ENCODE results near the gene TMEM38B.
A peak's percentile ranks its signal among the peaks of the same experiment; 100 is the strongest.
"Not testable (repeated sequence)": the region's sequence is repeated elsewhere in the genome, so short reads cannot be mapped to it uniquely, and the experiment has no call there.

The TMEM38B gene

GRCh38 chr9:105716146-105716545, 21.8 kb downstream of the TMEM38B start:
- ATAC-seq (replicated peaks), result no peak
- no peaks in the 10 kb centered on the region for H3K27me3 Mint-ChIP-seq
- H3K4me3 Mint-ChIP-seq, result no peak overlapping the region
- peaks cover 5 to 7% of the 10 kb centered on the region in 2 donors for H3K36me3 Mint-ChIP-seq
- H3K9me3 Mint-ChIP-seq, result no peaks in the 10 kb centered on the region
- peak overlapping the region; percentile 1 for H3K27ac Mint-ChIP-seq
- DNase-seq, result no peak
- no peaks in the 10 kb centered on the region for H3K4me1 Mint-ChIP-seq

GRCh38 chr9:105722099-105722498, 27.8 kb downstream of the TMEM38B start:
- H3K27ac Mint-ChIP-seq, result no peak overlapping the region
- no peak overlapping the region for H3K4me3 Mint-ChIP-seq
- H3K9me3 Mint-ChIP-seq, result no peaks in the 10 kb centered on the region
- H3K36me3 Mint-ChIP-seq, result peaks cover 6 to 10% of the 10 kb centered on the region in 2 donors
- no peaks in the 10 kb centered on the region for H3K4me1 Mint-ChIP-seq
- ATAC-seq (replicated peaks) (no peak), DNase-seq (no peak)
- H3K27me3 Mint-ChIP-seq, result no peaks in the 10 kb centered on the region

- Mint-ChIP-seq H3K4me1 (no peaks in the 10 kb centered on the region), H3K36me3 (peaks cover 27 to 39% of the 10 kb centered on the region in 2 donors), H3K9me3 (peaks cover 0 to 1% of the 10 kb centered on the region in 2 donors), H3K27ac (no peak overlapping the region), H3K27me3 (no peaks in the 10 kb centered on the region), H3K4me3 (no peak overlapping the region)
- no peak for ATAC-seq (replicated peaks)
- DNase-seq, result no peak
Observed at GRCh38 chr9:105725370-105725769, 31.0 kb downstream of the TMEM38B start.

GRCh38 chr9:105728230-105728629, 33.9 kb downstream of the TMEM38B start:
- H3K9me3 Mint-ChIP-seq; H3K4me1 Mint-ChIP-seq; ATAC-seq (replicated peaks); H3K27me3 Mint-ChIP-seq; DNase-seq; H3K4me3 Mint-ChIP-seq; H3K27ac Mint-ChIP-seq: not testable (repeated sequence)
- H3K36me3 Mint-ChIP-seq, result peaks cover 50 to 63% of the 10 kb centered on the region in 2 donors

GRCh38 chr9:105731420-105731819, 37.1 kb downstream of the TMEM38B start:
- H3K27ac Mint-ChIP-seq; ATAC-seq (replicated peaks); H3K4me1 Mint-ChIP-seq; H3K27me3 Mint-ChIP-seq; H3K4me3 Mint-ChIP-seq; DNase-seq: not testable (repeated sequence)
- Mint-ChIP-seq H3K9me3 (peaks cover 27 to 29% of the 10 kb centered on the region in 2 donors), H3K36me3 (peaks cover 71 to 88% of the 10 kb centered on the region in 2 donors)

GRCh38 chr9:105735366-105735765, 41.0 kb downstream of the TMEM38B start:
- Mint-ChIP-seq H3K4me1 (no peaks in the 10 kb centered on the region), H3K27me3 (no peaks in the 10 kb centered on the region), H3K9me3 (peaks cover 30 to 31% of the 10 kb centered on the region in 2 donors), H3K4me3 (no peak overlapping the region), H3K27ac (no peak overlapping the region), H3K36me3 (peaks cover 78 to 86% of the 10 kb centered on the region in 2 donors)
- ATAC-seq (replicated peaks) (no peak), DNase-seq (no peak)

- Mint-ChIP-seq H3K27me3 (no peaks in the 10 kb centered on the region), H3K4me1 (no peaks in the 10 kb centered on the region), H3K9me3 (peaks cover 30 to 31% of the 10 kb centered on the region in 2 donors), H3K36me3 (peaks cover 72 to 83% of the 10 kb centered on the region in 2 donors), H3K27ac (no peak overlapping the region), H3K4me3 (no peak overlapping the region)
- ATAC-seq (replicated peaks) (no peak), DNase-seq (no peak)
Observed at GRCh38 chr9:105737205-105737604, 42.9 kb downstream of the TMEM38B start.

GRCh38 chr9:105742088-105742487, 47.7 kb downstream of the TMEM38B start:
- peaks cover 29 to 52% of the 10 kb centered on the region in 2 donors for H3K36me3 Mint-ChIP-seq
- H3K27me3 Mint-ChIP-seq, result no peaks in the 10 kb centered on the region

GRCh38 chr9:105747325-105747724, 53.0 kb downstream of the TMEM38B start:
- H3K4me3 Mint-ChIP-seq; ATAC-seq (replicated peaks); H3K9me3 Mint-ChIP-seq; H3K4me1 Mint-ChIP-seq; H3K27me3 Mint-ChIP-seq; H3K27ac Mint-ChIP-seq; DNase-seq: not testable (repeated sequence)
- peaks cover 35 to 62% of the 10 kb centered on the region in 2 donors for H3K36me3 Mint-ChIP-seq

More at GRCh38 chr9:105742088-105742487, 47.7 kb downstream of the TMEM38B start:
- H3K27ac Mint-ChIP-seq, result no peak overlapping the region
- no peak overlapping the region for H3K4me3 Mint-ChIP-seq
- DNase-seq (no peak), ATAC-seq (replicated peaks) (no peak)
- peaks cover 0 to under 1% of the 10 kb centered on the region in 2 donors for H3K9me3 Mint-ChIP-seq
- no peaks in the 10 kb centered on the region for H3K4me1 Mint-ChIP-seq

GRCh38 chr9:105751761-105752160, 57.4 kb downstream of the TMEM38B start:
- Mint-ChIP-seq H3K36me3 (peaks cover 58 to 74% of the 10 kb centered on the region in 2 donors), H3K9me3 (peaks cover 22 to 24% of the 10 kb centered on the region in 2 donors), H3K27ac (no peak overlapping the region), H3K27me3 (no peaks in the 10 kb centered on the region), H3K4me1 (no peaks in the 10 kb centered on the region), H3K4me3 (no peak overlapping the region)
- DNase-seq (no peak), ATAC-seq (replicated peaks) (no peak)

GRCh38 chr9:105757496-105758251, 63.3 kb downstream of the TMEM38B start:
- Mint-ChIP-seq H3K27me3 (no peaks in the 10 kb centered on the region), H3K4me3 (no peak overlapping the region), H3K27ac (no peak overlapping the region), H3K4me1 (no peaks in the 10 kb centered on the region), H3K36me3 (peaks cover 36 to 49% of the 10 kb centered on the region in 2 donors), H3K9me3 (peaks cover 13 to 24% of the 10 kb centered on the region in 2 donors)
- no peak for DNase-seq
- ATAC-seq (replicated peaks), result no peak

- H3K27me3 Mint-ChIP-seq, result no peaks in the 10 kb centered on the region
- H3K9me3 Mint-ChIP-seq, result peaks cover 1 to 4% of the 10 kb centered on the region in 2 donors
- H3K4me3 Mint-ChIP-seq, result no peak overlapping the region
- H3K4me1 Mint-ChIP-seq, result no peaks in the 10 kb centered on the region
- H3K27ac Mint-ChIP-seq, result no peak overlapping the region
- DNase-seq, result no peak
- H3K36me3 Mint-ChIP-seq, result peaks cover 15 to 30% of the 10 kb centered on the region in 2 donors
- ATAC-seq (replicated peaks), result no peak
Observed at GRCh38 chr9:105760053-105760452, 65.7 kb downstream of the TMEM38B start.

GRCh38 chr9:105782561-105783494, 88.5 kb downstream of the TMEM38B start:
- H3K4me1 Mint-ChIP-seq; H3K4me3 Mint-ChIP-seq; DNase-seq; H3K27ac Mint-ChIP-seq; H3K27me3 Mint-ChIP-seq; ATAC-seq (replicated peaks): not testable (repeated sequence)
- peaks cover 32 to 54% of the 10 kb centered on the region in 2 donors for H3K36me3 Mint-ChIP-seq
- peaks cover 12 to 15% of the 10 kb centered on the region in 2 donors for H3K9me3 Mint-ChIP-seq

- DNase-seq; H3K4me1 Mint-ChIP-seq; ATAC-seq (replicated peaks); H3K27ac Mint-ChIP-seq; H3K4me3 Mint-ChIP-seq; H3K27me3 Mint-ChIP-seq: not testable (repeated sequence)
- H3K9me3 Mint-ChIP-seq, result peaks cover 18 to 21% of the 10 kb centered on the region in 2 donors
- peaks cover 39 to 61% of the 10 kb centered on the region in 2 donors for H3K36me3 Mint-ChIP-seq
Observed at GRCh38 chr9:105783495-105783872, 89.1 kb downstream of the TMEM38B start.
